ENCODE measurements around the gene PHF12.
"Not testable (repeated sequence)": the region's sequence is repeated elsewhere in the genome, so short reads cannot be mapped to it uniquely, and the experiment has no call there.

The PHF12 gene

GRCh38 chr17:28906706-28907438, 44.4 kb downstream of the PHF12 start:
- Histone ChIP-seq H3K36me3 (peaks cover 71% of the 10 kb centered on the region), H3K4me1 (ENCODE audit: control insufficient read depth in 1 of 2, insufficient read depth in 1 of 2, low read depth in 1 of 2, low read length in 1 of 2) (peaks cover 9 to 10% of the 10 kb centered on the region in 2 experiments), H3K4me3 (ENCODE audit: low read depth in 1 of 2, low read length in 1 of 2) (no peak overlapping the region), H3K27ac (peak overlapping the region; percentile 48), H3K27me3 (no peaks in the 10 kb centered on the region), H3K9me3 (no peaks in the 10 kb centered on the region)
- no peak for TF ChIP-seq CTCF (IDR thresholded peaks at IDR 0.05)

GRCh38 chr17:28906276-28906675, 45.0 kb downstream of the PHF12 start:
- Histone ChIP-seq H3K36me3 (peaks cover 65% of the 10 kb centered on the region), H3K4me1 (ENCODE audit: control insufficient read depth in 1 of 2, insufficient read depth in 1 of 2, low read depth in 1 of 2, low read length in 1 of 2) (peaks cover 15 to 16% of the 10 kb centered on the region in 2 experiments)

GRCh38 chr17:28904800-28905199, 46.5 kb downstream of the PHF12 start:
- no peak for TF ChIP-seq CTCF (IDR thresholded peaks at IDR 0.05)
- peaks cover 29% of the 10 kb centered on the region in 2 experiments for H3K4me1 ChIP-seq (ENCODE audit: control insufficient read depth in 1 of 2, insufficient read depth in 1 of 2, low read depth in 1 of 2, low read length in 1 of 2)
- H3K9me3 ChIP-seq = no peaks in the 10 kb centered on the region
- H3K27me3 ChIP-seq = no peaks in the 10 kb centered on the region
- peak overlapping the region; percentile 94 for H3K27ac ChIP-seq
- no peak overlapping the region for H3K4me3 ChIP-seq (ENCODE audit: low read depth in 1 of 2, low read length in 1 of 2)
- H3K36me3 ChIP-seq = peaks cover 58% of the 10 kb centered on the region

More at GRCh38 chr17:28906276-28906675, 45.0 kb downstream of the PHF12 start:
- Histone ChIP-seq H3K27ac (peak overlapping the region; percentile 48), H3K4me3 (ENCODE audit: low read depth in 1 of 2, low read length in 1 of 2) (no peak overlapping the region), H3K27me3 (no peaks in the 10 kb centered on the region), H3K9me3 (no peaks in the 10 kb centered on the region)
- TF ChIP-seq CTCF (IDR thresholded peaks at IDR 0.05) = no peak

GRCh38 chr17:28903546-28903841, 47.8 kb downstream of the PHF12 start:
- peaks cover 50% of the 10 kb centered on the region for H3K36me3 ChIP-seq
- peak overlapping the region; percentile 94 for H3K27ac ChIP-seq
- peaks cover 40 to 41% of the 10 kb centered on the region in 2 experiments for H3K4me1 ChIP-seq (ENCODE audit: control insufficient read depth in 1 of 2, insufficient read depth in 1 of 2, low read depth in 1 of 2, low read length in 1 of 2)
- not testable (repeated sequence) for H3K9me3 ChIP-seq, H3K27me3 ChIP-seq
- H3K4me3 ChIP-seq (ENCODE audit: low read depth in 1 of 2, low read length in 1 of 2) = peak overlapping the region in 1 of 2 experiments; percentile 84

GRCh38 chr17:28902819-28903545, 48.3 kb downstream of the PHF12 start, which contains the start of gene DHRS13:
TSS of gene DHRS13 (minus strand) at chr17:28903079. CDS start at chr17:28902944, 135 bp downstream.
- peaks cover 45 to 46% of the 10 kb centered on the region in 2 experiments for H3K4me1 ChIP-seq (ENCODE audit: control insufficient read depth in 1 of 2, insufficient read depth in 1 of 2, low read depth in 1 of 2, low read length in 1 of 2)
- peak within 1 kb of the TSS; percentile 84 to 85 for H3K4me3 ChIP-seq (ENCODE audit: low read depth in 1 of 2, low read length in 1 of 2)
- peak within 1 kb of the TSS; percentile 94 for H3K27ac ChIP-seq
- H3K9me3 ChIP-seq = no peaks in the 10 kb centered on the region
- no peaks in the 10 kb centered on the region for H3K27me3 ChIP-seq
- peak; percentile 100 for TF ChIP-seq CTCF (IDR thresholded peaks at IDR 0.05)
- H3K36me3 ChIP-seq = peaks cover 50% of the 10 kb centered on the region

Measured in neutrophil (primary cell).